ENCODE data around the gene CASP10. TPM values are rescaled to one million over a fixed set of nuclear protein-coding genes. Genes with fewer than 3 reads are reported as not detected.
"Not testable (repeated sequence)": the region's sequence is repeated elsewhere in the genome, so short reads cannot be mapped to it uniquely, and the experiment has no call there.

CASP10 gene
- total RNA-seq, 4 donors from 2014 or later: 9.0 to 22.0 (median 15.0) TPM

DNA sequence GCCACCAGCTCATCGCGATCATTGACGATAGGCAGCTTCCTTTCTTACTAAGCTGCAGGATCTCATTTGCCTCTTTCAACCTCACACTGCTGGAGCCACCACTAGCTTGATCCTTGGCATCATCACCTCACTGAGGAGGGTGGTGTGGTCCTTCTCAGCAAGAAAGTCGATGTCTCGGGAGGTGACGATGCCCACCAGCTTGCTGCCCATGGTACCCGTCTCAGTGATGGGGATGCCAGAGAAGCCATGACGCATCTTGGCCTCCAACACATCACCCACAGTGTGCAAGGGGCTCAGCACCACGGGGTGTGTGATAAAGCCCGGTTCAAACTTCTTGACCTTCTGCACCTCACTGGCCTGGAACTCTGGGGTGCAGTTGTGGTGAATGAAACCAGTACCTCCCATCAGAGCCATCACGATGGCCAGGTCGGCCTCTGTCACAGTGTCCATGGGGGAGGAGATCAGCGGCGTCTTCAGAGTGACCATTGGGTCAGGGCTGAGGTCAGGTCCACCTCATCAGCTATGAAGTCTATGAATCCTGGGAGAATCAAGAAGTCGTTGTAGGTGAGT, 44.5 kb upstream of the CASP10 start:
- H3K4me3 ChIP-seq: no peak overlapping the region
- no peak for DNase-seq
- no peaks in the 10 kb centered on the region for H3K27me3 ChIP-seq
- TF ChIP-seq CTCF (IDR thresholded peaks at IDR 0.05) (no peak), POLR2A (IDR thresholded peaks at IDR 0.05) (no peak)
- intact Hi-C loops (cut with DNase I): no loop called here
- H3K9me3 ChIP-seq: no peaks in the 10 kb centered on the region
- peaks cover 26 to 100% (median 53%) of the 10 kb centered on the region in 3 donors for H3K36me3 ChIP-seq
- 93 to 95% methylated on average over 4 to 7 of the region's 15 CpGs for WGBS, 2 donors
- H3K4me1 ChIP-seq: peaks cover 5 to 44% (median 27%) of the 10 kb centered on the region in 3 donors
- H3K27ac ChIP-seq: no peak overlapping the region

DNA sequence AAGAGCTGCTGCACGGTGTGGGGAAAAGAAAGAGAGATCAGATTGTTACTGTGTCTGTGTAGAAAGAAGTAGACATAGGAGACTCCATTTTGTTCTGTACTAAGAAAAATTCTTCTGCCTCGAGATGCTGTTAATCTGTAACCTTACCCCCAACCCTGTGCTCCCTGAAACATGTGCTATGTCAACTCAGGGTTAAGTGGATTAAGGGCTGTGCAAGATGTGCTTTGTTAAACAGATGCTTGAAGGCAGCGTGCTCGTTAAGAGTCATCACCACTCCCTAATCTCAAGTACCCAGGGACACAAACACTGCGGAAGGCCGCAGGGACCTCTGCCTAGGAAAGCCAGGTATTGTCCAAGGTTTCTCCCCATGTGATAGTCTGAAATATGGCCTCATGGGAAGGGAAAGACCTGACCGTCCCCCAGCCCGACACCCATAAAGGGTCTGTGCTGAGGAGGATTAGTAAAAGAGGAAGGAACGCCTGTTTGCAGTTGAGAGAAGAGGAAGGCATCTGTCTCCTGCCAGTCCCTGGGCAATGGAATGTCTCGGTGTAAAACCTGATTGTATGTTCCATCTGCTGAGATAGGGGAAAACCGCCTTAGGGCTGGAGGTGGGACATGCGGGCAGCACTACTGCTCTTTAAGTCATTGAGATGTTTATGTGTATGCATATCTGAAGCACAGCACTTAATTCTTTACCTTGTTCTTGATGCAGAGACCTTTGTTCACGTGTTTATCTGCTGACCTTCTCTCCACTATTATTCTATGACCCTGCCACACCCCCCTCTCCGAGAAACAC, 43.8 kb upstream of the CASP10 start:
- peaks cover 4 to 37% (median 26%) of the 10 kb centered on the region in 3 donors for H3K4me1 ChIP-seq
- H3K36me3 ChIP-seq: peaks cover 26 to 100% (median 60%) of the 10 kb centered on the region in 3 donors
- H3K27ac ChIP-seq; H3K9me3 ChIP-seq; H3K27me3 ChIP-seq; H3K4me3 ChIP-seq; DNase-seq; intact Hi-C loops (cut with DNase I): not testable (repeated sequence)
- WGBS, 2 donors: 78 to 79% methylated on average over 10 to 14 of the region's 14 CpGs

DNA sequence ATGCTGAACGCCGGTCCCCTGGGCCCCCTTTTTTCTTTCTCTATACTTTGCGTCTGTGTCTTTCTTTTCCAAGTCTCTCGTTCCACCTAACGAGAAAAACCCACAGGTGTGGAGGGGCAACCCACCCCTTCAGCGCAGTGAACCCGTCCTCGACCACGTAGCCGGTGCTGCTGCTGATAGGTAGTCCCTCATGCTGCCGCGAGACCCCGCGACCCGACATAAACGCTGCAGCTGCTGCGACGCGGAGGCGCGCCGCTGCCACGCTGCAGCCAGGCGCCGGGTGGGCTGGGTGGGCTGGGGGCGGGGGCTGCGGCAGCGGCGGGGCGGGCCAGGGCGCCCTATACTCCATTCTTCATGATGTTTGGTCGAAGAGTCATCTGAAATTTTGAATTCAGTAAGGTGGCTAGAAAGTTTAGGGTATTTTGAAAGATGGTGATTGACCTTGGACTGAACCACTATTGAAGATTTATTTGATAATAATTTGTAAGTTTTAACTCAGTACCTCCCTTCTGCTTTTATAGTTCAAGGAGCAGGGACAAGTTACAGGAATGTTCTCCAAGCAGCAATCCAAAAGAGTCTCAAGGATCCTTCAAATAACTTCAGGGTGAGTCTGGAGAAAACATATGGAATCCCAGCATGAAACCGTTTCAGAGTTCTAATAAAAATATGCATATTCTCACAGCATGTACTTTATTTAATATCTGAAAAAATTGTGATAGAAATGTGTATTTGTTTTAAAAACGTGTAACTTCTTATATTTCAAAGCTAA, 42.9 kb upstream of the CASP10 start:
- no peak overlapping the region for H3K27ac ChIP-seq
- no peaks in the 10 kb centered on the region for H3K27me3 ChIP-seq
- intact Hi-C loops (cut with DNase I): no loop called here

DNA sequence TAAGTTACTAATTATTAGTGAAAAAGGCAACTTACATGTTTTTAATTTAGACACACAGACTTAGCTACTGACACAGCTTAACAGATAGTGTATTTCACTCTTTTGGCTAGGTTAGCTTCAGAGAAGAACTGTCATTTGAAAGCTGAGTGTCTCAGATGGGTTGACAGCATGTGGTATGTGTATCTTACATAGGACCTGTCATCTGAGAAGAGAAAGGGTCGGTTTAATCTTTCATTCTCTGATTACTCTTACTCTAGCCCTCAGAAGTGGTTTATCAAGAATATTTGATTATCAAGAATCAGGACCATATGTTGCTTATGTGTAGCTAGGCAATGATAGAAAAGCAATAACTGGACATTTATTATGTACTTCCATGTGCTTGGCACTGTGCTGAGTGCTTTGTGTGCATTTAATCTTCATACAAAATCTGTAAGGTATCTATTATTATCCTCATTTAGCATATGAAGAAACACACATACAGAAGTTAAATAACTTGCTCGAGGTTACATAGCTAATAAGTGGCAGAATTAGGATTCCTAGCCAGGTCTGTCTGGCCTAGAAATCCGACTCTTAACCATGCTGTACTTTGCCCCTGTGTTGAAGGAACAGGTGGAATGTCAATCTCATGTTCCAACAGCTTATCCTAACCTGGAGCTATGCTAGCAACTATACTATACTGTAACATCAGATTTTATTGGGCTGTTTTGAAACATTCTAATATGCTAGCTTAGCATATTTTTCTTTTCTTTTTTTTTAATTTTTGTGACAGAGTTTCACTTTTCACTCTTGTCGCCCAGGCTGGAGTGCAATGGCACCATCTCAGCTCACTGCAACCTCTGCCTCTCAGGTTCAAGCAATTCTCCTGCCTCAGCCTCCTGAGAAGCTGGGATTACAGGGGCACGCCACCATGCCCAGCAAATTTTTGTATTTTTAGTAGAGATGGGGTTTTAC, 38.6 kb upstream of the CASP10 start:
- no peak for DNase-seq
- Histone ChIP-seq H3K36me3 (peaks cover 0 to 94% (median 38%) of the 10 kb centered on the region in 3 donors), H3K27ac (no peak overlapping the region), H3K4me3 (no peak overlapping the region), H3K4me1 (peaks cover 0 to 13% (median 10%) of the 10 kb centered on the region in 3 donors), H3K27me3 (no peaks in the 10 kb centered on the region), H3K9me3 (no peaks in the 10 kb centered on the region)
- WGBS, 2 donors: 85 to 87% methylated on average over 5 of the region's 5 CpGs
- intact Hi-C loops (cut with DNase I): no loop called here
- TF ChIP-seq CTCF (IDR thresholded peaks at IDR 0.05) (no peak), POLR2A (IDR thresholded peaks at IDR 0.05) (no peak)

More for the DNA sequence above, 42.9 kb upstream of the CASP10 start:
- no peak for DNase-seq
- Histone ChIP-seq H3K9me3 (no peaks in the 10 kb centered on the region), H3K36me3 (peaks cover 26 to 100% (median 69%) of the 10 kb centered on the region in 3 donors), H3K4me3 (no peak overlapping the region), H3K4me1 (peaks cover 0 to 28% (median 20%) of the 10 kb centered on the region in 3 donors)
- WGBS, 2 donors: 75 to 78% methylated on average over 17 to 18 of the region's 34 CpGs
- TF ChIP-seq POLR2A (IDR thresholded peaks at IDR 0.05): no peak
- no peak for TF ChIP-seq CTCF (IDR thresholded peaks at IDR 0.05)

GRCh38 chr2:201148434-201148990, 34.4 kb upstream of the CASP10 start:
- Histone ChIP-seq H3K4me1 (peaks cover 0 to 45% (median 31%) of the 10 kb centered on the region in 3 donors), H3K27ac (peak overlapping the region; percentile 59 to 77 (median 72)), H3K27me3 (no peaks in the 10 kb centered on the region), H3K9me3 (no peaks in the 10 kb centered on the region), H3K36me3 (peaks cover 16 to 90% (median 30%) of the 10 kb centered on the region in 3 donors), H3K4me3 (no peak overlapping the region)
- TF ChIP-seq CTCF (IDR thresholded peaks at IDR 0.05): no peak
- no peak for TF ChIP-seq POLR2A (IDR thresholded peaks at IDR 0.05)
- WGBS, 2 donors: 63 to 100% methylated on average over 1 of the region's 1 CpG
- intact Hi-C loops (cut with DNase I): no loop called here
- no peak for DNase-seq

Data from esophagus squamous epithelium (tissue), 5 donors.